ENCODE results near the gene LGALS3BP. TPM values are rescaled to one million over a fixed set of nuclear protein-coding genes. Genes with fewer than 3 reads are reported as not detected.

Gene LGALS3BP
- total RNA-seq, 2 experiments from 2014 or later = 0.88 to 1.7 TPM

GRCh38 chr17:78990349-78991016, 10.8 kb upstream of the LGALS3BP start:
- Histone ChIP-seq H2AFZ (ENCODE audit: low read length) (no peak overlapping the region), H3K4me1 (ENCODE audit: insufficient read depth, low read length, poor library complexity, severe bottlenecking) (peaks cover 16% of the 10 kb centered on the region), H3K27ac (ENCODE audit: low read depth, low read length, poor library complexity, severe bottlenecking) (no peak overlapping the region), H3K79me2 (ENCODE audit: insufficient read depth, low read depth, low read length) (no peaks in the 10 kb centered on the region), H3K4me2 (ENCODE audit: low read length) (no peak overlapping the region), H3K36me3 (ENCODE audit: insufficient read depth, low read length) (peaks cover 60% of the 10 kb centered on the region), H3K9me2 (ENCODE audit: insufficient read depth, low read length) (no peaks in the 10 kb centered on the region), H3K9me3 (ENCODE audit: low read length) (no peaks in the 10 kb centered on the region), H3K4me3 (ENCODE audit: low read depth, low read length, poor library complexity, severe bottlenecking) (no peak overlapping the region), H4K20me1 (ENCODE audit: insufficient read depth, low read length) (peaks cover 4% of the 10 kb centered on the region; the same call in 1 of the 2 replicates)
- BruUV-seq (replicated peaks) = no TSS peak
- CTCF ChIA-PET (ENCODE audit: unreplicated experiment) = no interaction called here
- POLR2A ChIA-PET = interaction anchor here (0.6 kb wide), 1 partner anchor 36 kb away, joined by 3 read pairs; no protein-coding TSS in a partner anchor
- intact Hi-C loops (cut with micrococcal nuclease; ENCODE audit: unreplicated experiment) = loop anchor here (5.0 kb wide), 1 partner anchor 52 kb away; no protein-coding TSS in a partner anchor
- no peak for DNase-seq (ENCODE audit: low spot score)
- no peak for TF ChIP-seq EZH2phosphoT487 (IDR thresholded peaks at IDR 0.05; ENCODE audit: borderline replicate concordance, low read depth, low read length)
- TF ChIP-seq CTCF (conservative IDR thresholded peaks at IDR 0.05; ENCODE audit: low read length) = no peak

- Histone ChIP-seq H3K9me3 (ENCODE audit: low read length) (no peaks in the 10 kb centered on the region), H3K27ac (ENCODE audit: low read depth, low read length, poor library complexity, severe bottlenecking) (no peak overlapping the region), H2AFZ (ENCODE audit: low read length) (no peak overlapping the region), H3K79me2 (ENCODE audit: insufficient read depth, low read depth, low read length) (no peaks in the 10 kb centered on the region), H3K4me2 (ENCODE audit: low read length) (no peak overlapping the region), H3K36me3 (ENCODE audit: insufficient read depth, low read length) (peaks cover 37% of the 10 kb centered on the region), H3K9me2 (ENCODE audit: insufficient read depth, low read length) (no peaks in the 10 kb centered on the region), H3K4me1 (ENCODE audit: insufficient read depth, low read length, poor library complexity, severe bottlenecking) (peaks cover 16% of the 10 kb centered on the region), H4K20me1 (ENCODE audit: insufficient read depth, low read length) (peaks cover 4% of the 10 kb centered on the region; the same call in 1 of the 2 replicates), H3K4me3 (ENCODE audit: low read depth, low read length, poor library complexity, severe bottlenecking) (no peak overlapping the region)
- ChIA-PET POLR2A (no interaction called here), CTCF (ENCODE audit: unreplicated experiment) (interaction anchor here (0.6 kb wide), 1 partner anchor 34 kb away, joined by 3 read pairs; no protein-coding TSS in a partner anchor)
- DNase-seq (ENCODE audit: low spot score) = no peak
- TF ChIP-seq CTCF (conservative IDR thresholded peaks at IDR 0.05; ENCODE audit: low read length) (no peak), EZH2phosphoT487 (IDR thresholded peaks at IDR 0.05; ENCODE audit: borderline replicate concordance, low read depth, low read length) (no peak)
- no TSS peak for BruUV-seq (replicated peaks)
- intact Hi-C loops (cut with micrococcal nuclease; ENCODE audit: unreplicated experiment) = no loop called here
Measured at GRCh38 chr17:78988152-78988551, 8.4 kb upstream of the LGALS3BP start.

Data from OCI-LY7 (cell line).